HepG2 (cell line): ENCODE measurements around the gene CELF4. TPM values are rescaled to one million over a fixed set of nuclear protein-coding genes. Genes with fewer than 3 reads are reported as not detected.

Source experiments
- ATAC-seq: fragments of 200-7000 bp; cut with Tn5 transposase; 3 replicates; pipeline ENCODE4 v1.9.1; 2020; ENCODE audit warnings: mild to moderate bottlenecking, moderate library complexity
- BruUV-seq: library from RNA; stranded (reverse); fragments of 400-500 nt; replicated peaks from 2 replicates; lab custom pipeline; 2021; lab: Mats Ljungman, UMichigan
- CTCF ChIA-PET: fragments of 300-600 bp; formaldehyde crosslinking; extraction: SDS; loops from one replicate; lab custom pipeline; 2021; ENCODE audit warnings: low total read pairs, inconsistent platforms, low intra/inter-chr PET ratio; lab: Yijun Ruan, JAX
- POLR2A ChIA-PET: fragments of 350-600 bp; sonication (Branson Sonifier 250); formaldehyde crosslinking; loops from one replicate; lab custom pipeline; 2020; ENCODE audit warnings: antibody characterized with exemption, inconsistent platforms; lab: Yijun Ruan, JAX
- DNase-seq: peaks from one replicate; pipeline ENCODE4 v3.0.0-alpha.2; 2015; ENCODE audit warnings: low spot score
- FAIRE-seq: peaks from 3 replicates; lab custom pipeline; 2011; peaks lifted over from hg19 to GRCh38; lab: Jason Lieb, UNC
- H2AFZ ChIP-seq: one replicate; pipeline ENCODE4 v1.6.1; 2011; ENCODE audit warnings: low read length, inconsistent platforms
- H3K27ac ChIP-seq: fragments of 300-600 bp; 3 replicates; pipeline ENCODE4 v1.8.0; 2011; ENCODE audit warnings: mixed run types, mild to moderate bottlenecking, mixed read lengths, low read length, inconsistent platforms; ENCODE audit not compliant: insufficient read depth; ENCODE audit errors: extremely low read length
- H3K27me3 ChIP-seq, 2 experiments: fragments of 200-600 bp in 1 of 2; 2 replicates in 1 of 2; 3 replicates in 1 of 2; pipeline versions ENCODE4 v1.6.0 to v1.8.0; 2011; ENCODE audit warnings: low read length in 2 of 2, mild to moderate bottlenecking in 2 of 2, moderate library complexity in 2 of 2, inconsistent platforms in 1 of 2; ENCODE audit not compliant: insufficient read depth in 2 of 2, control insufficient read depth in 1 of 2
- H3K36me3 ChIP-seq, 2 experiments: fragments of 200-600 bp in 1 of 2; replicated peaks in 1 of 2; 2 replicates in 1 of 2; 3 replicates in 1 of 2; pipeline versions ENCODE4 v1.5.1 to v1.8.0; 2011; ENCODE audit warnings: low read length in 2 of 2, inconsistent platforms in 1 of 2; ENCODE audit not compliant: insufficient read depth in 2 of 2, control insufficient read depth in 1 of 2
- H3K4me1 ChIP-seq: 2 replicates; pipeline ENCODE4 v1.5.1; 2012; ENCODE audit warnings: low read length, inconsistent platforms; ENCODE audit not compliant: insufficient read depth
- H3K4me2 ChIP-seq: 2 replicates; pipeline ENCODE4 v1.6.0; 2011; ENCODE audit warnings: low read depth, low read length, inconsistent platforms
- H3K4me3 ChIP-seq, 3 experiments: fragments of 200-600 bp in 1 of 3; sonication (generic), shearing (Covaris generic) in 1 of 3; replicated peaks in 1 of 3; 2 replicates each; pipeline ENCODE4 v1.5.1; 2011 to 2016; ENCODE audit warnings: low read length in 3 of 3, inconsistent platforms in 2 of 3, low read depth in 2 of 3, mild to moderate bottlenecking in 2 of 3, control low read depth in 1 of 3, mixed read lengths in 1 of 3; ENCODE audit not compliant: insufficient read depth in 1 of 3
- H3K79me2 ChIP-seq: one replicate; pipeline ENCODE4 v1.6.1; 2011; ENCODE audit warnings: low read length, inconsistent platforms; ENCODE audit not compliant: insufficient read depth
- H3K9ac ChIP-seq: 2 replicates; pipeline ENCODE4 v1.6.0; 2011; ENCODE audit warnings: mild to moderate bottlenecking, low read depth, low read length, inconsistent platforms; ENCODE audit not compliant: insufficient read depth
- H3K9me3 ChIP-seq: 2 replicates; pipeline ENCODE4 v1.5.1; 2012; ENCODE audit warnings: mild to moderate bottlenecking, low read length
- H4K20me1 ChIP-seq: 2 replicates; pipeline ENCODE4 v1.6.0; 2011; ENCODE audit warnings: inconsistent platforms, mild to moderate bottlenecking, low read length, moderate library complexity; ENCODE audit not compliant: insufficient read depth
- DNMT3B ChIP-seq: conservative IDR thresholded peaks from 2 replicates; pipeline ENCODE4 v1.6.1; 2016; ENCODE audit warnings: missing biosample characterization, control low read depth
- JUND ChIP-seq: sonication (generic); formaldehyde crosslinking; IDR thresholded peaks from 2 replicates; pipeline ENCODE4 v1.8.0; 2022; ENCODE audit warnings: mild to moderate bottlenecking, missing genetic modification reagents
- MED8 ChIP-seq: sonication (generic); formaldehyde crosslinking; IDR thresholded peaks from 2 replicates; pipeline ENCODE4 v1.8.1; 2023; ENCODE audit warnings: mild to moderate bottlenecking, missing genetic modification reagents; ENCODE audit not compliant: insufficient replicate concordance
- PAX8 ChIP-seq: sonication (generic); formaldehyde crosslinking; IDR thresholded peaks from 2 replicates; pipeline ENCODE4 v1.8.0; 2022; ENCODE audit warnings: mild to moderate bottlenecking, missing genetic modification reagents, borderline replicate concordance
- RXRB ChIP-seq: IDR thresholded peaks from 2 replicates; pipeline ENCODE4 v1.6.1; 2016; ENCODE audit warnings: borderline replicate concordance, missing genetic modification reagents, missing compliant biosample characterization
- SRSF9 ChIP-seq: fragments of 200-400 bp; formaldehyde crosslinking; IDR thresholded peaks from 2 replicates; pipeline ENCODE4 v1.6.1; 2018; ENCODE audit warnings: borderline replicate concordance, mild to moderate bottlenecking, low read depth, low read length; ENCODE audit not compliant: insufficient read depth, poor library complexity, severe bottlenecking
- SRY ChIP-seq: sonication (generic); formaldehyde crosslinking; IDR thresholded peaks from 2 replicates; pipeline ENCODE4 v1.8.0; 2022; ENCODE audit warnings: mild to moderate bottlenecking, missing genetic modification reagents
- SSRP1 ChIP-seq: IDR thresholded peaks from 2 replicates; pipeline ENCODE4 v1.6.1; 2016; ENCODE audit warnings: control low read depth
- ZNF256 ChIP-seq: sonication (generic); formaldehyde crosslinking; conservative IDR thresholded peaks from 2 replicates; pipeline ENCODE4 v1.4.0; 2020; ENCODE audit warnings: missing genetic modification reagents
- ZNF446 ChIP-seq: sonication (generic); formaldehyde crosslinking; IDR thresholded peaks from 2 replicates; pipeline ENCODE4 v1.5.0; 2020; ENCODE audit warnings: mild to moderate bottlenecking, missing genetic modification reagents
- ZNF790 ChIP-seq: sonication (generic); formaldehyde crosslinking; IDR thresholded peaks from 2 replicates; pipeline ENCODE4 v1.8.0; 2022; ENCODE audit warnings: missing genetic modification reagents, mild to moderate bottlenecking, borderline replicate concordance
- WGBS: methylation state at CpG from one replicate; pipeline ENCODE4 v1.1.6; 2017; ENCODE audit warnings: low lambda C conversion rate; 5-methylcytosine and 5-hydroxymethylcytosine counted together
- in situ Hi-C: cut with HindIII; loops from 2 replicates; pipeline ENCODE4 v1.10.0; 2017; ENCODE audit warnings: low pct_unique_long_range_greater_than_20kb; ENCODE audit not compliant: extremely low pct_ligation_motif_present
- intact Hi-C: fragments of 100-400 bp; cut with micrococcal nuclease; formaldehyde crosslinking; loops from one replicate; pipeline ENCODE4 v1.10.0; 2022; ENCODE audit not compliant: unreplicated experiment
- polyA plus RNA-seq, 8 experiments: library from polyadenylated mRNA; depleted of rRNA in 3 of 8; stranded (reverse) in 7 of 8; unstranded in 1 of 8; fragments of >200 nt; fragmentation: Illumina TruSeq in 4 of 8; extraction: Trizol in 4 of 8; gene quantifications; 2 replicates each; pipeline versions ENCODE4 v1.2.1 to v1.2.3, GENCODE V29; 2011 to 2016; ENCODE audit warnings: low read depth in 4 of 8, missing spikeins in 1 of 8, mixed read lengths in 1 of 8; ENCODE audit not compliant: insufficient read depth in 1 of 8
- total RNA-seq, 5 experiments: library from RNA; depleted of rRNA; stranded (reverse); fragments of >200 nt; fragmentation: Illumina TruSeq; extraction: Trizol; gene quantifications; 2 replicates each; pipeline ENCODE4 v1.2.3, GENCODE V29; 2016; ENCODE audit warnings: low read depth in 1 of 5
- TF ChIP-seq, protein P1 (sequence below): sonication (generic); formaldehyde crosslinking; IDR thresholded peaks from 2 replicates; pipeline ENCODE4 v1.5.1; 2020; ENCODE audit warnings: missing genetic modification reagents, mild to moderate bottlenecking, borderline replicate concordance
- TF ChIP-seq, protein P2 (sequence below): sonication (generic); formaldehyde crosslinking; IDR thresholded peaks from 2 replicates; pipeline ENCODE4 v1.8.0; 2022; ENCODE audit warnings: missing genetic modification reagents, low read depth, mild to moderate bottlenecking, borderline replicate concordance
- TF ChIP-seq, protein P3 (sequence below): sonication (generic); formaldehyde crosslinking; IDR thresholded peaks from 2 replicates; pipeline ENCODE4 v1.5.1; 2020; ENCODE audit warnings: missing genetic modification reagents, mild to moderate bottlenecking, borderline replicate concordance
- TF ChIP-seq, protein P4 (sequence below): sonication (generic); formaldehyde crosslinking; IDR thresholded peaks from 2 replicates; pipeline ENCODE4 v1.4.0; 2020; ENCODE audit warnings: missing genetic modification reagents

The CELF4 gene
- total and polyA plus RNA-seq, 2 of the 13 experiments (the other 11 are each of a cell fraction or from before 2014, with no cell fraction given): not detected

DNA sequence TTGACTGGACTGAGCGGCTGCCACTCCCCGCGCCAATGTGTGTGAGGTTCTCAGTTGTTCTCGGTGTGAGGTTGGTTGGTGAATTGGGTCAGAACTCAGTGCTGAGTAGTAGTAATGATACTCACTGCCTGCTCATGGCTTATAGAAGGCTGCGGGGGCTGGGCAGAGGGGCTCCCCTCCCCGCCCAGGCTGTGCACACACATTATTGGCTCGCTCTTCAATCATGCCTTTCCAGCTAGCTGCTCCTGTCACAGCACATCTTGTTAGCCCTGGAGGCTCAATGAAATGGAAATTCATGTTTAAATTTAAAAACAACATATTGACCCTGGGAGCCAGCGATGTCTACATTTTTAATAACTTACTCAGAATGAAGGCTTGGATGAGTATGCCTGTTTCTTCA lies 152.8 kb downstream of the CELF4 start:
- intact Hi-C loops (no loop called here), in situ Hi-C loops (no loop called here)
- no peak overlapping the region for H3K9ac ChIP-seq
- 17% methylated on average over 6 of the region's 8 CpGs for whole genome bisulfite sequencing
- no peak overlapping the region for H3K4me3 ChIP-seq
- H3K4me1 ChIP-seq: no peaks in the 10 kb centered on the region
- no peak for DNase-seq
- H3K27me3 ChIP-seq: peaks cover 1 to 13% of the 10 kb centered on the region in 2 experiments; a peak in 3 of 5 replicates
- CTCF ChIA-PET: no interaction called here
- no peak overlapping the region for H3K4me2 ChIP-seq
- no peak for FAIRE-seq
- no peaks in the 10 kb centered on the region for H3K36me3 ChIP-seq
- no TSS peak for BruUV-seq
- TF ChIP-seq, protein P1, sequence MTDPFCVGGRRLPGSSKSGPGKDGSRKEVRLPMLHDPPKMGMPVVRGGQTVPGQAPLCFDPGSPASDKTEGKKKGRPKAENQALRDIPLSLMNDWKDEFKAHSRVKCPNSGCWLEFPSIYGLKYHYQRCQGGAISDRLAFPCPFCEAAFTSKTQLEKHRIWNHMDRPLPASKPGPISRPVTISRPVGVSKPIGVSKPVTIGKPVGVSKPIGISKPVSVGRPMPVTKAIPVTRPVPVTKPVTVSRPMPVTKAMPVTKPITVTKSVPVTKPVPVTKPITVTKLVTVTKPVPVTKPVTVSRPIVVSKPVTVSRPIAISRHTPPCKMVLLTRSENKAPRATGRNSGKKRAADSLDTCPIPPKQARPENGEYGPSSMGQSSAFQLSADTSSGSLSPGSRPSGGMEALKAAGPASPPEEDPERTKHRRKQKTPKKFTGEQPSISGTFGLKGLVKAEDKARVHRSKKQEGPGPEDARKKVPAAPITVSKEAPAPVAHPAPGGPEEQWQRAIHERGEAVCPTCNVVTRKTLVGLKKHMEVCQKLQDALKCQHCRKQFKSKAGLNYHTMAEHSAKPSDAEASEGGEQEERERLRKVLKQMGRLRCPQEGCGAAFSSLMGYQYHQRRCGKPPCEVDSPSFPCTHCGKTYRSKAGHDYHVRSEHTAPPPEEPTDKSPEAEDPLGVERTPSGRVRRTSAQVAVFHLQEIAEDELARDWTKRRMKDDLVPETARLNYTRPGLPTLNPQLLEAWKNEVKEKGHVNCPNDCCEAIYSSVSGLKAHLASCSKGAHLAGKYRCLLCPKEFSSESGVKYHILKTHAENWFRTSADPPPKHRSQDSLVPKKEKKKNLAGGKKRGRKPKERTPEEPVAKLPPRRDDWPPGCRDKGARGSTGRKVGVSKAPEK (CRISPR knock-in tag): no peak
- TF ChIP-seq, protein P2, sequence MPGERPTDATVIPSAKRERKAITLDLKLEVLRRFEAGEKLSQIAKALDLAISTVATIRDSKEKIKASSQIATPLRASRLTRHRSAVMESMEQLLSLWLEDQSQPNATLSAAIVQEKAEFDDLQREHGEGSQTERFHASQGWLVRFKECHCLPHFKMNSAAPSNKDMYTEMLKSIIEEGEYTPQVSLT: no peak
- no peak for TF ChIP-seq DNMT3B (CRISPR knock-in tag)
- no peak for TF ChIP-seq ZNF256
- TF ChIP-seq ZNF790 (CRISPR knock-in tag): no peak
- TF ChIP-seq PAX8: no peak
- no peak for TF ChIP-seq SSRP1 (CRISPR knock-in tag)
- TF ChIP-seq, protein P3, sequence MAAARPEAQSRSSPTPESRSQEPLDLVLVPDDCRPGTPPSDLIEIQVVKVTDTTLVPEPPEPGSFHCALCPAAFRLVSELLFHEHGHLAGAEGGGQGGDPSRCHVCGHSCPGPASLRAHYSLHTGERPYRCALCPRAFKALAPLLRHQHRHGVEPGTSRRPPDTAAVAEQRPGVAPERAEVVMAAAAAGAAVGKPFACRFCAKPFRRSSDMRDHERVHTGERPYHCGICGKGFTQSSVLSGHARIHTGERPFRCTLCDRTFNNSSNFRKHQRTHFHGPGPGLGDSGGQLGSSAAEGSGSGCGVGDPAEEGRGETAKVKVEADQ: no peak
- TF ChIP-seq JUND: no peak
- TF ChIP-seq SRSF9: no peak
- TF ChIP-seq, protein P4, sequence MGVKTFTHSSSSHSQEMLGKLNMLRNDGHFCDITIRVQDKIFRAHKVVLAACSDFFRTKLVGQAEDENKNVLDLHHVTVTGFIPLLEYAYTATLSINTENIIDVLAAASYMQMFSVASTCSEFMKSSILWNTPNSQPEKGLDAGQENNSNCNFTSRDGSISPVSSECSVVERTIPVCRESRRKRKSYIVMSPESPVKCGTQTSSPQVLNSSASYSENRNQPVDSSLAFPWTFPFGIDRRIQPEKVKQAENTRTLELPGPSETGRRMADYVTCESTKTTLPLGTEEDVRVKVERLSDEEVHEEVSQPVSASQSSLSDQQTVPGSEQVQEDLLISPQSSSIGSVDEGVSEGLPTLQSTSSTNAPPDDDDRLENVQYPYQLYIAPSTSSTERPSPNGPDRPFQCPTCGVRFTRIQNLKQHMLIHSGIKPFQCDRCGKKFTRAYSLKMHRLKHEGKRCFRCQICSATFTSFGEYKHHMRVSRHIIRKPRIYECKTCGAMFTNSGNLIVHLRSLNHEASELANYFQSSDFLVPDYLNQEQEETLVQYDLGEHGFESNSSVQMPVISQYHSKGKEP: no peak
- TF ChIP-seq ZNF446 (CRISPR knock-in tag): no peak
- no peak for TF ChIP-seq MED8 (CRISPR knock-in tag)
- TF ChIP-seq SRY: no peak
- TF ChIP-seq RXRB (CRISPR knock-in tag): no peak
- no peaks in the 10 kb centered on the region for H4K20me1 ChIP-seq
- H3K9me3 ChIP-seq: no peaks in the 10 kb centered on the region
- H3K27ac ChIP-seq: no peak overlapping the region
- POLR2A ChIA-PET: no interaction called here
- H2AFZ ChIP-seq: no peak overlapping the region
- no peaks in the 10 kb centered on the region for H3K79me2 ChIP-seq
- no peak for ATAC-seq
